GM18909 (cell line): ENCODE results near the gene SALL4.
"Not testable (repeated sequence)": the region's sequence is repeated elsewhere in the genome, so short reads cannot be mapped to it uniquely, and the experiment has no call there.

Source experiments
- ATAC-seq: cut with Tn5 transposase; IDR thresholded peaks from one replicate; pipeline ENCODE4 v1.9.1; 2021; ENCODE audit warnings: mild to moderate bottlenecking; ENCODE audit not compliant: unreplicated experiment, poor library complexity

The SALL4 gene

GRCh38 chr20:51803148-51803854, 980 bp upstream of the SALL4 start:
- no peak for ATAC-seq

- ATAC-seq = no peak
Measured at GRCh38 chr20:51801823-51802123, 548 bp downstream of the SALL4 start.

- no peak for ATAC-seq
Measured at GRCh38 chr20:51801122-51801822, 1.0 kb downstream of the SALL4 start.

DNA sequence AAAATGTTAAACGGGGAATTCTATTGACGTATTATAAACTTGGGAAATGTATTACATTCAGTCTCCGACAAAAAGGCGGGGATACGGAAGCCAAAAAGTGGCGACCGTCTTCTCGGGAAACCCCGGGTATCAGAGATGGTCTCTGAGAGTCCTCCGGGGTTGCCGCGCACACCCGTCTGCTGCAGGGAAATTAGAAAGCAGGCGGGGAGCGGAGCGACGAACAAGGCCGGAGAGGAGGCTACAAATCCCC, 1.5 kb downstream of the SALL4 start:
- ATAC-seq = no peak

- peak; percentile 57 for ATAC-seq
Measured at GRCh38 chr20:51800060-51800871, 2.1 kb downstream of the SALL4 start.

DNA sequence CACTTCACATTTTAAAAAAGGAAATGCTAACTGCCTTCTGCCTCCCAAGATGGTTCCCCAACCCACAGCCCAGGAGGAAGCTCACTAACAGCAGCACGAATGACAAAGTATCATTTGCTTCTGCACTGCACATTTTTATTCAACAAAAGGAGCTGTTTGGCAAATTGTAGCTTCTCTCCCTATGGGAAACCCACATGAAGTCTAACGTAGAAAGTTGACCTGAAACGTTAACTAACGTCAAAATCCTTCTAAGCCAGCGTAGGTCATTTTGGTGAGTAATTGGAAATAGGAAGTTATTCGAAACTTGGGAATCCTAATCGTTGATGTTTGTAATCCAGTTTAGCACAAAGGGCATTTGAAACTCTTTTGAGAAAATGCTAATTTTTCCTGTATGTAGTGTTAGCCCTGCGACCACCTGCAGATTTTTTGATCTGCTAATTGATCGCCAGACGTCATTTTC, 2.9 kb downstream of the SALL4 start:
- ATAC-seq = no peak

DNA sequence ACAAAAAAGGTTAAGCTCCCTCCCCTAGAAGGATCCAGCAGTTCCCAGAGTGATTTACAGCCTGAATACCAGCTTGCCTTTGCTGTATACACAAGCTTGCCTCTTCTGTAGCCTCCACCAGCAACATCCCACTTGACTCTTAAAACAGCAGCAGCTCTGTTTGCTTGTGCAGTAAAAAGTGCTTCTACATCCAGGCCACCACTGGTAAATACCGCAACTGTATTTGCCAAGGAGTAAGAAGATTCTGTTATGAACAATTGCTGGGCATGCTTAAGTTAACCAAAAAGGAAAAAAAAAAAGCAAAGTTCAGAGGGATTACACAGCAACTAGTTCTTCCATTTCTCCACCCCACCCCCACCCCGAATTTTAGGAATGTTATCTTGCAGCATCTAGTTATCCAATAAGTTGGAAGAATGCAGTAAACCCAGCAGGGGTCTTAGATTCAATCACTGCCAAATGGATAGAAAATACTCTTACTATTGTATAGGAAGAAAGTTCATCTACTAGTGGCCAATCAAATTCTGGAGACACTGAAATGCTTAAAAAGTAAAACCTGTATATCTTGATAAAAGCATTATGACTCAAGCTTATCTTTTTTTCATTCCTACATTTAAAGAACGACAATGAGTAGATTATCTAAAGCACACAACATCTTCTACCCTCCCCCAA, 4.8 kb downstream of the SALL4 start:
- ATAC-seq = no peak

- no peak for ATAC-seq
Measured at GRCh38 chr20:51796340-51796739, 6.0 kb downstream of the SALL4 start.

DNA sequence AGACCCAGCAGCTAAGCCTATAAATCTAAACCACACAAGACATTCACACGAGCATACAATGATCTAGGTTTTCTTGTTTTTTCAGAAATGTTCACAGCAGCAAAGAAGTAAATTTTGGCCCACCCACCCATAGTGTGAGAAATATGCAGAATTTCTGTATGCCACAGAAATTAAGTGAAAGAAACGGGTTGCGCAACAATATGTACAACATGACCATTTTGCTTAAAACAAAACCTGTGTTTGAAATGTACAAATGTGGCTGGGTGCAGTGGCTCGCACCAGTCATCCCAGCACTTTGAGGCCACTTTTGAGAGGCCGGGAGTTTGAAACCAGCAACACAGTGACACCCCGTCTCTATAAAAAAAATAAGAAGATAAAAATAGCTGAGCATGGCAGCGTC, 9.4 kb downstream of the SALL4 start:
- ATAC-seq = no peak

DNA sequence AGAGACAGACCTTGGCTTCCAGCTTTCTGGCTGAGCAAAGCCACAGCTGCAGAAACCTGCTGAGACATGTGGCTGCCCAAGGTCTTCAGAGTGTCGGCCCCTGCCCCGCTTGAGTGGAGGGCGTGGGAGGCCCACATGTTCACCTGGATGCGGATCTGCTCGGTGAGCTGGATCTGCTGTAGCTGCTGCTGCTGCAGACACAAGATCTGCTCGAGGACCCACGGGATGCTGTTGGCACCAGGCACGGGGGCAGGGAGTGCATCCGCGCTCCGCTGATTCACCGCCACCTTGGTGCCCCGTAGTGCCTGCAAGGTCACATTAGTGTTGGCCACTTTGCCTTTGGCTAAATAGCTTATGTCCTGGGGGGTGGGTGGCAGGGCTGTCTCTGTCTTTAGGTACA, 10.7 kb downstream of the SALL4 start:
- no peak for ATAC-seq

DNA sequence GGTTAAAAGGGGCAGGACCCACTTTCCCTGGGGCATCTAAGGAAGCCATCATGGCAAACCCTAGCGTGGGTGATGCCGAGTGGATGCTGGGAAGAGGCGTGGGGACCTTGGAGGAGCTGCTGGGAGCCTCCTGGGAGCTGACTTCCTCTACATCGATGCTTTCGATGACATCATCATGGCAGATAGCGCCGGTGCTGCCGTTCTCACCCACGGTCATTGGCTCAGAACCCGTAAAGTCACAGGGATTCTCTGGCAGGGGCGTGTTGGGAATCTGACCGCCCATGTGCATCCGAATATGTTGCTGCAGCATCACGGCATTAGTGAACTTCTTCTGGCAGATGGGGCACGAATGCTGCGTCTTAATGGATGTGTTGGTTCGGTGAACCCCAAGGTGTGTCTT, 12.1 kb downstream of the SALL4 start:
- ATAC-seq = no peak

DNA sequence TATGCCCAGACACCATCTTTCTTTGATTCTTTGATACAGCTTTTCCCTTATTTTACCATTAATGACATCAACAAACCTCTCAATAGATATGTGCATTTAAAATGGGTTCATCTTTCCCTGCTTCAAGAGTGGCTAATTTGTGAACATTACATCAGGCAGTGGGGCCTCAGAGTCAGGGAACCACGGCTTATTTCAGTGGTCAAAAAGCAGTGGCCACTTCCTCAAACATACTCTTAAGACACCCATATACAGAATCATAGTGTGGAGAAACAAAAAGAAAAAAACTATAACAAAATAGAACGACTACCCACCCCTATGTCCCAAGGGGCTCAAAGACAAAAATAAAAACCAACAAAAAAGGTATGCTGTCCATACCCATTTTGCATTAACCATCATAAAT, 12.9 kb downstream of the SALL4 start:
- no peak for ATAC-seq

- no peak for ATAC-seq
Measured at GRCh38 chr20:51788822-51789221, 13.5 kb downstream of the SALL4 start.

- no peak for ATAC-seq
Measured at GRCh38 chr20:51784299-51784698, 18.0 kb downstream of the SALL4 start.

DNA sequence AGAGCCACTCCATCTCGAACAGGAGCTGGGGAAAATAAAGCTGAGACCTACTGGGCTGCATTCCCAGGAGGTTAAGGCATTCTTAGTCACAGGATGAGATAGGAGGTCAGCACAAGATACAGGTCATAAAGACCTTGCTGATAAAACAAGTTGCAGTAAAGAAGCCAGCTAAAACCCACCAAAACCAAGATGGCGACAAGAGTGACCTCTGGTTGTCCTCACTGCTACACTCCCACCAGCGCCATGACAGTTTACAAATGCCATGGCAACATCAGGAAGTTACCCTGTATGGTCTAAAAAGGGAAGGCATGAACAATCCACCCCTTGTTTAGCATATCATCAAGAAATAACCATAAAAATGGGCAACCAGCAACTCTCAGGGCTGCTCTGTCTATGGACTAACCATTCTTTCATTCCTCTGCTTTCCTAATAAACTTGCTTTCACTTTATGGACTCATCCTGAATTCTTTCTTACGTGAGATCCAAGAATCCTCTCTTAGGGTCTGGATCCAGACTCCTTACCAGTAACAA, 24.0 kb downstream of the SALL4 start:
- ATAC-seq = not testable (repeated sequence)

DNA sequence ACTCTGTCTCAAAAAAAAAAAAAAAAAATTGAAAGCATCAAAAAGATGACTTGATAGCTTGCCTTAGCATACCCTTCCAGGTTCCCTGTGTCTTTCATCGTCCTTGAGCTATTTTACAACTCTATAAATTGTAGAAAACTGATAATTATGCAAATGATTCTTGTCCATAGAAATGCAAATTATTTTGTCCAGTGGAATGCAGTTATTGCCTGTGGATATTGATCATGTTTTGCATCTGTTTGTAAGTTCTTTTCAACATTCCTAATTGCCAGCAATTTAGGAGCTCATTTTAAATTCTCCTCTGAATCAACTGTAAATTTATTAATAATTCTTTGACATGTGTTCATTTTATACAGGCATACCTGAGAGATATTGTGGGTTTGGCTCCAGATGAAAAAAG, 27.1 kb downstream of the SALL4 start:
- no peak for ATAC-seq

DNA sequence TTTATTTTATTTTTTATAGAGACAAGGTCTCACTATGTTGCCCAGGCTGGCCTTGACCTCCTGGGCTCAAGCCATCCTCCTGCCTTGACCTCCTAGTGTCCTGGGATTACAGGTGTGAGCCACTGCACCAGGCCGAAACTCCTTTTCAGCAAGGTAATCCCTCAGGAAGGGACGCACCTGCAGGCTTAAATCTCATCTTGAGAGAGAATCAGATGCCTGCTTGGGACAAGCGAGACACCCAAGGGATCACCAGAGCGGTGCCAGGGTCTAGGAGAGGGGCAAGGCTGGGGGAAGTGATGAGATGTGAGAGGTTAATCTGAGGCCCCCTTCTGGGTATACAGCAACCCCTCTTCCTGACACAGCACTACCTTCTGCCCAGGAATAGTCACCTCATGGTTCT, 30.1 kb downstream of the SALL4 start:
- no peak for ATAC-seq

DNA sequence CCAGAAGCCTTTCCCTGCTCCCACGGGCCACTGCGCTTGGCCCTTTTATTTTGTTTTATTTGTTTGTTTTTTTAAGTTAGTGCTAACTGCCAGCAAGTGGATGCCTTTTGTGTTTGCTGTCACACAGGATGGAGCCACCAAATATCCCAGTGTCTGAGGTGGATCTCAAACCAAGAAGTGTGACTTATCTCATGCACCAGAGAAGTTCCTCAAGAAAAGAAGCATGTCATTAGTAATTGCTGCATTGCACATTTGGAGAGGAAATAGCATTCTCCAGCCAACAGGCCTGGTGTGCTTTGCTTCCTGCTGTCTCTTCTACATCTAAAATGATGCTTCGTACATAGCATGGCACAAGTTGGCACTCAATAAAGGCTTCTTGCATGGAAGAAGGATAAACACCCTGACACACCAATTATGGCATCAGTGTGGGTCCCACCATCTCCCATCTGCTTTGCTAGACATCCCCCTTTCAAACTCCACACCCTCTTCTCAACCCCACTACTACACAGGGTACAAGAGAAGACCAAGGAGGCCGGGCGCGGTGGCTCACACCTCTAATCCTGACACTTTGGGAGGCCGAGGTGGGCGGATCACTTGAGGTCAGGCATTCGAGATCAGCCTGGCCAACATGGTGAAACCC, 32.2 kb downstream of the SALL4 start:
- no peak for ATAC-seq

- no peak for ATAC-seq
Measured at GRCh38 chr20:51768759-51769517, 33.4 kb downstream of the SALL4 start.
